ENCODE data around the gene KCNIP1.

Gene KCNIP1

DNA sequence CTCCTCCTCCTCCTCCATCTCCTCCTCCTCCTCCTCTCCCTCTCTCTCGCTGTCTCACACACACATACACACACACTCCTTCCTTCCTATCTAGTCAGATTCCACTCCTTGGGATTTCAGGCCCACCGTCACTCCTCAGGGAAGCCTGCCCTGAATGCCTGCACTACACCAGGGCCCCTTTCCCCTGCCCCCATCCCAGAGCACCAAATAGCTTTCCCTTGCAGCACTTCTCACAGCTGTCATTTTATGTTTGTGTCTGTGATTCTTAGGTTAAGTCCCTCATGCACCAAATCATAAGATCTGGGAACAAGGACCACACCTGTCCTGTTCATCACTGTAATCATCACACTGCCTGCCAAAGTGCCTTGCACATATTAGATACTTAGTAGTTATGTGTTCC, 193.2 kb downstream of the KCNIP1 start:
- Histone ChIP-seq H3K9me2 (replicated peaks; ENCODE audit: insufficient read depth, low read length) (no peaks in the 10 kb centered on the region), H3K36me3 (ENCODE audit: low read length) (no peaks in the 10 kb centered on the region), H3K4me3 (ENCODE audit: insufficient read depth, low read length, poor library complexity, severe bottlenecking) (no peak overlapping the region), H3K27ac (ENCODE audit: low read depth, low read length) (no peak overlapping the region), H3K9ac (ENCODE audit: low read length) (no peak overlapping the region), H3K4me2 (ENCODE audit: low read depth, low read length, poor library complexity, severe bottlenecking) (no peak overlapping the region), H3K27me3 (ENCODE audit: low read length) (no peaks in the 10 kb centered on the region), H3K79me2 (ENCODE audit: insufficient read depth, low read length) (no peaks in the 10 kb centered on the region), H2AFZ (ENCODE audit: low read depth, low read length, severe bottlenecking) (no peak overlapping the region), H3F3A (ENCODE audit: insufficient read depth) (no peaks in the 10 kb centered on the region), H3K9me3 (ENCODE audit: insufficient read depth, low read length) (no peaks in the 10 kb centered on the region), H4K20me1 (ENCODE audit: low read depth, low read length) (no peaks in the 10 kb centered on the region)
- TF ChIP-seq EZH2phosphoT487 (conservative IDR thresholded peaks at IDR 0.05; ENCODE audit: low read length), result no peak
- TF ChIP-seq, protein P1, sequence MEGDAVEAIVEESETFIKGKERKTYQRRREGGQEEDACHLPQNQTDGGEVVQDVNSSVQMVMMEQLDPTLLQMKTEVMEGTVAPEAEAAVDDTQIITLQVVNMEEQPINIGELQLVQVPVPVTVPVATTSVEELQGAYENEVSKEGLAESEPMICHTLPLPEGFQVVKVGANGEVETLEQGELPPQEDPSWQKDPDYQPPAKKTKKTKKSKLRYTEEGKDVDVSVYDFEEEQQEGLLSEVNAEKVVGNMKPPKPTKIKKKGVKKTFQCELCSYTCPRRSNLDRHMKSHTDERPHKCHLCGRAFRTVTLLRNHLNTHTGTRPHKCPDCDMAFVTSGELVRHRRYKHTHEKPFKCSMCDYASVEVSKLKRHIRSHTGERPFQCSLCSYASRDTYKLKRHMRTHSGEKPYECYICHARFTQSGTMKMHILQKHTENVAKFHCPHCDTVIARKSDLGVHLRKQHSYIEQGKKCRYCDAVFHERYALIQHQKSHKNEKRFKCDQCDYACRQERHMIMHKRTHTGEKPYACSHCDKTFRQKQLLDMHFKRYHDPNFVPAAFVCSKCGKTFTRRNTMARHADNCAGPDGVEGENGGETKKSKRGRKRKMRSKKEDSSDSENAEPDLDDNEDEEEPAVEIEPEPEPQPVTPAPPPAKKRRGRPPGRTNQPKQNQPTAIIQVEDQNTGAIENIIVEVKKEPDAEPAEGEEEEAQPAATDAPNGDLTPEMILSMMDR (IDR thresholded peaks at IDR 0.05; ENCODE audit: insufficient read depth, low read length, poor library complexity, severe bottlenecking), result no peak

DNA sequence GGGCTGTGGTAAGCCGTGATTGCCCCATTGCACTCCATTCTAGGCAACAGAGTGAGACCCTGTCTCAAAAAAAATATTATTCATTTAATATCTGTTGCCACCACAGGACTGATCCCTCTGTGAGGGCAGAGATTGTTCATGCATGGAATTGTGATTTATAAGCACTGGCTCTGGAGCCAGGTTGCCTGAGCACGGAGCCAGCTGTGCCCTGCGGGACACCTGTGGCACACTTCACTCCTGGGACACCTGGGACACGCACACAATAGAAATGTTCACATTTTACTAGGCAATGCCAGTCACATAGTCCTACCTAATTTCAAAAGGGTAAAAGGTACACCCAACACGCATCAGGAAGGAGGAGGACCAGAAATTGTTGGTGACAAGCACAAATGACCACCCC, 196.7 kb downstream of the KCNIP1 start:
- Histone ChIP-seq H3K36me3 (ENCODE audit: low read length) (no peaks in the 10 kb centered on the region), H3K4me2 (ENCODE audit: low read depth, low read length, poor library complexity, severe bottlenecking) (no peak overlapping the region), H4K20me1 (ENCODE audit: low read depth, low read length) (no peaks in the 10 kb centered on the region), H2AFZ (ENCODE audit: low read depth, low read length, severe bottlenecking) (no peak overlapping the region), H3K4me3 (ENCODE audit: insufficient read depth, low read length, poor library complexity, severe bottlenecking) (no peak overlapping the region), H3K27me3 (ENCODE audit: low read length) (no peaks in the 10 kb centered on the region), H3K79me2 (ENCODE audit: insufficient read depth, low read length) (no peaks in the 10 kb centered on the region), H3K9ac (ENCODE audit: low read length) (no peak overlapping the region), H3K9me2 (replicated peaks; ENCODE audit: insufficient read depth, low read length) (no peaks in the 10 kb centered on the region), H3K27ac (ENCODE audit: low read depth, low read length) (no peak overlapping the region), H3K9me3 (ENCODE audit: insufficient read depth, low read length) (no peaks in the 10 kb centered on the region), H3F3A (ENCODE audit: insufficient read depth) (no peaks in the 10 kb centered on the region)
- TF ChIP-seq, protein P1 (IDR thresholded peaks at IDR 0.05; ENCODE audit: insufficient read depth, low read length, poor library complexity, severe bottlenecking), result no peak
- no peak for TF ChIP-seq EZH2phosphoT487 (conservative IDR thresholded peaks at IDR 0.05; ENCODE audit: low read length)

DNA sequence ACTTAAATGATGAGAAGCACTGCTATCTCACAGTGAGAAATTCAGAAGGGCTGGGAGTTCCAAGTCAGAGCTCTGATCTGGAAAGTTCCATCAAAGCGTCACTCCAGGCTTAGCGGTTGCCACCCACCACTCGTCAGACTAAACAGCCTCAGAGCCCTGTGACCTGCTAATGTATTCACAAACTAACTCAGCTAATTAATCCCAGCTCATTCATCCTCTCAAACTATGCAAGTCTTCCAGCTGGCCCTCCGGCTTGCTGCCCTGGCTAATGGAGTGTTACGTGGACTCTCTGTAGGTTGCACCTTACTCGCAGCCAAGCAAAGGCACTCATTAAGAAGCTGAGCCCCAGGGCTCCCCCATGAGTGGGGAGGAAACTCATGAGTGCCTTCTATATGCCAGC, 197.5 kb downstream of the KCNIP1 start:
- no peaks in the 10 kb centered on the region for H3K79me2 ChIP-seq (ENCODE audit: insufficient read depth, low read length)
- no peaks in the 10 kb centered on the region for H3K9me2 ChIP-seq (replicated peaks; ENCODE audit: insufficient read depth, low read length)
- TF ChIP-seq, protein P1 (IDR thresholded peaks at IDR 0.05; ENCODE audit: insufficient read depth, low read length, poor library complexity, severe bottlenecking), result no peak
- no peak for TF ChIP-seq EZH2phosphoT487 (conservative IDR thresholded peaks at IDR 0.05; ENCODE audit: low read length)
- H4K20me1 ChIP-seq (ENCODE audit: low read depth, low read length), result no peaks in the 10 kb centered on the region
- no peak overlapping the region for H2AFZ ChIP-seq (ENCODE audit: low read depth, low read length, severe bottlenecking)
- no peaks in the 10 kb centered on the region for H3F3A ChIP-seq (ENCODE audit: insufficient read depth)
- H3K27ac ChIP-seq (ENCODE audit: low read depth, low read length), result no peak overlapping the region
- H3K9me3 ChIP-seq (ENCODE audit: insufficient read depth, low read length), result no peaks in the 10 kb centered on the region
- H3K27me3 ChIP-seq (ENCODE audit: low read length), result no peaks in the 10 kb centered on the region
- no peaks in the 10 kb centered on the region for H3K36me3 ChIP-seq (ENCODE audit: low read length)
- no peak overlapping the region for H3K4me2 ChIP-seq (ENCODE audit: low read depth, low read length, poor library complexity, severe bottlenecking)
- H3K4me3 ChIP-seq (ENCODE audit: insufficient read depth, low read length, poor library complexity, severe bottlenecking), result no peak overlapping the region
- no peak overlapping the region for H3K9ac ChIP-seq (ENCODE audit: low read length)

All from SU-DHL-6 (cell line).